AG09319 (cell line): ENCODE data around the gene C1orf159.

Source experiments
- DNase-seq: peaks from one replicate; pipeline ENCODE4 v3.0.0-alpha.2; 2010; ENCODE audit warnings: low read depth; ENCODE audit errors: extremely low read depth
- CTCF ChIP-seq: IDR thresholded peaks from 2 replicates; pipeline ENCODE4 v1.5.1; 2011; ENCODE audit warnings: low read depth, mild to moderate bottlenecking, inconsistent platforms, low read length, moderate library complexity

Gene C1orf159

GRCh38 chr1:1084372-1085170 lies 31.3 kb downstream of the C1orf159 start:
- TF ChIP-seq CTCF: no peak
- no peak for DNase-seq

GRCh38 chr1:1083416-1084371 lies 32.2 kb downstream of the C1orf159 start:
- DNase-seq: no peak
- TF ChIP-seq CTCF: no peak

- no peak for TF ChIP-seq CTCF
- DNase-seq: no peak
Observed at GRCh38 chr1:1082776-1083415, 33.0 kb downstream of the C1orf159 start.

- TF ChIP-seq CTCF: no peak
- DNase-seq: no peak
Observed at GRCh38 chr1:1082239-1082775, 33.6 kb downstream of the C1orf159 start.

GRCh38 chr1:1081311-1082238 lies 34.3 kb downstream of the C1orf159 start:
- no peak for TF ChIP-seq CTCF
- DNase-seq: no peak

- no peak for DNase-seq
- TF ChIP-seq CTCF: no peak
Observed at GRCh38 chr1:1080951-1081310, 35.0 kb downstream of the C1orf159 start.
